OCI-LY7 (cell line): ENCODE measurements around the gene CEP170.
"Not testable (repeated sequence)": the region's sequence is repeated elsewhere in the genome, so short reads cannot be mapped to it uniquely, and the experiment has no call there.

Experiments
- CTCF ChIP-seq: fragments of 200-600 bp; sonication (generic); conservative IDR thresholded peaks from 2 replicates; pipeline ENCODE4 v1.5.1; 2014; ENCODE audit warnings: mild to moderate bottlenecking, antibody characterized with exemption, low read length, moderate library complexity, mixed read lengths
- EZH2phosphoT487 ChIP-seq: fragments of 200-600 bp; sonication (generic); IDR thresholded peaks from 2 replicates; pipeline ENCODE4 v1.6.1; 2018; ENCODE audit warnings: low read depth, borderline replicate concordance, mild to moderate bottlenecking, mixed run types, antibody characterized with exemption, low read length, moderate library complexity, mixed read lengths

GRCh38 chr1:243140498-243140897 lies 114.6 kb downstream of the CEP170 start:
- peak; percentile 73 for TF ChIP-seq CTCF
- TF ChIP-seq EZH2phosphoT487 = not testable (repeated sequence)
